Measurements from ENCODE around the gene CCDC87. TPM values are rescaled to one million over a fixed set of nuclear protein-coding genes. Genes with fewer than 3 reads are reported as not detected.
"Not testable (repeated sequence)": the region's sequence is repeated elsewhere in the genome, so short reads cannot be mapped to it uniquely, and the experiment has no call there.

Gene CCDC87
- total RNA-seq, 1 experiment from 2014 or later, result 0.52 TPM

DNA sequence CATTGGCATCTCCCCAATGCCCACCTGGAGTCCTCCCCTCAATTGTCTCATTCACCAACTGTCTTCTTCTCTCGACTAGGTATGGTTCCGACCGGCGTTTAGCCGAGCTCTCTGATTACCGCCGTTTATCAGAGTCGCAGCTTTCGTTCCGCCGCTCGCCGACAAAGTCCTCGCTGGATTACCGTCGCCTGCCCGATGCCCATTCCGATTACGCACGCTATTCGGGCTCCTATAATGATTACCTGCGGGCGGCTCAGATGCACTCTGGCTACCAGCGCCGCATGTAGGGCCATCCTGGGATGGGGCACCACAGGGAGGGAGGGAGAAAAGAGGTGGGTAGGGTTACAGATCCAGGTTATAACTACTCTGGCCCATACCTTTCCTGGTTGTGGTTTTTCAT lies 33.5 kb upstream of the CCDC87 start:
- no peaks in the 10 kb centered on the region for H3K27me3 ChIP-seq (ENCODE audit: control insufficient read depth, insufficient read depth, low read length)
- DNase-seq, result no peak
- peaks cover 68% of the 10 kb centered on the region for H3K36me3 ChIP-seq (replicated peaks; ENCODE audit: control insufficient read depth, insufficient read depth, low read length)
- H3K4me3 ChIP-seq (ENCODE audit: insufficient read depth, low read depth, low read length), result no peak overlapping the region

DNA sequence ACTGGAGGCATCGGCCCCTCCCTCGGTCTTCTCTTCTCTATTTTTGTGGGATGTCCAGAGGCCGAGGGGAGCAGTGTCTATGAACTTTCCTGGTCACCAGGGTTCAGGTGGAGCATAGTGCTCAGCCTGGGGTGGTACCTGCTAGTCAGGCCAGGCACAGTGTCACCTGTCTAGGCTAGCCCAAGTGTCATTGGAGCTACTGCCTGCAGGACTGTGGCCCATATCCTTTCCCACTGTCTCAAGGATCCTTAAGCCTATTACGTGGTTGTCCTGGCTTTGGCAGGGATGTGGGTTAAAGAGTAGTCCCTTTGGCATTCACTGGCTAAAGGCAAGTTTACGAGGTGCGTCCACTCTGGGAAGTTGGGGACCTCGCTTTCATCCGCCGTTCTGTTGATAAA lies 32.9 kb upstream of the CCDC87 start:
- no peak for DNase-seq
- Histone ChIP-seq H3K36me3 (replicated peaks; ENCODE audit: control insufficient read depth, insufficient read depth, low read length) (peaks cover 70% of the 10 kb centered on the region), H3K4me3 (ENCODE audit: insufficient read depth, low read depth, low read length) (no peak overlapping the region), H3K27me3 (ENCODE audit: control insufficient read depth, insufficient read depth, low read length) (no peaks in the 10 kb centered on the region)

DNA sequence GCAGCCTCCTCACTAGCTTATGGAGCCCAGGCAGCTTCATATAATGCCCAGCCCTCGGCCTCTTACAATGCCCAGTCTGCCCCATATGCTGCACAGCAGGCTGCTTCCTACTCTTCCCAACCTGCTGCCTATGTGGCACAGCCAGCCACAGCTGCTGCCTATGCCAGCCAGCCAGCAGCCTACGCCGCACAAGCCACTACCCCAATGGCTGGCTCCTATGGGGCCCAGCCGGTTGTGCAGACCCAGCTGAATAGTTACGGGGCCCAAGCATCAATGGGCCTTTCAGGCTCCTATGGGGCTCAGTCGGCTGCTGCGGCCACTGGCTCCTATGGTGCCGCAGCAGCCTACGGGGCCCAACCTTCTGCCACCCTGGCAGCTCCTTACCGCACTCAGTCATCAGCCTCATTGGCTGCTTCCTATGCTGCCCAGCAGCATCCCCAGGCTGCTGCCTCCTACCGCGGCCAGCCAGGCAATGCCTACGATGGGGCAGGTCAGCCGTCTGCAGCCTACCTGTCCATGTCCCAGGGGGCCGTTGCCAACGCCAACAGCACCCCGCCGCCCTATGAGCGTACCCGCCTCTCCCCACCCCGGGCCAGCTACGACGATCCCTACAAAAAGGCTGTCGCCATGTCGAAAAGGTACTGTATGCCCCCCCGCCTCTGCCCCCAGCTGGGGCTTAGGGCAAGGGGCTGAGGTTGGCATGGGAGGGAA lies 32.3 kb upstream of the CCDC87 start:
- Histone ChIP-seq H3K27me3 (ENCODE audit: control insufficient read depth, insufficient read depth, low read length) (no peaks in the 10 kb centered on the region), H3K36me3 (replicated peaks; ENCODE audit: control insufficient read depth, insufficient read depth, low read length) (peaks cover 68% of the 10 kb centered on the region), H3K4me3 (ENCODE audit: insufficient read depth, low read depth, low read length) (no peak overlapping the region)
- no peak for DNase-seq

DNA sequence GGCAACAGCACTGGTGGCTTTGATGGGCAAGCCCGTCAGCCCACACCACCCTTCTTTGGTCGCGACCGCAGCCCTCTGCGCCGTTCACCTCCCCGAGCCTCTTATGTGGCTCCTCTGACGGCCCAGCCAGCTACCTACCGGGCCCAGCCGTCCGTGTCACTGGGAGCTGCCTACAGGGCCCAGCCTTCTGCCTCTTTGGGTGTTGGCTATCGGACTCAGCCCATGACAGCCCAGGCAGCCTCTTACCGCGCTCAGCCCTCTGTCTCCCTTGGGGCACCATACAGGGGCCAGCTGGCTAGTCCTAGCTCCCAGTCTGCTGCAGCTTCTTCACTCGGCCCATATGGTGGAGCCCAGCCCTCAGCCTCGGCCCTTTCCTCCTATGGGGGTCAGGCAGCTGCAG lies 31.6 kb upstream of the CCDC87 start:
- H3K36me3 ChIP-seq (replicated peaks; ENCODE audit: control insufficient read depth, insufficient read depth, low read length), result peaks cover 62% of the 10 kb centered on the region

DNA sequence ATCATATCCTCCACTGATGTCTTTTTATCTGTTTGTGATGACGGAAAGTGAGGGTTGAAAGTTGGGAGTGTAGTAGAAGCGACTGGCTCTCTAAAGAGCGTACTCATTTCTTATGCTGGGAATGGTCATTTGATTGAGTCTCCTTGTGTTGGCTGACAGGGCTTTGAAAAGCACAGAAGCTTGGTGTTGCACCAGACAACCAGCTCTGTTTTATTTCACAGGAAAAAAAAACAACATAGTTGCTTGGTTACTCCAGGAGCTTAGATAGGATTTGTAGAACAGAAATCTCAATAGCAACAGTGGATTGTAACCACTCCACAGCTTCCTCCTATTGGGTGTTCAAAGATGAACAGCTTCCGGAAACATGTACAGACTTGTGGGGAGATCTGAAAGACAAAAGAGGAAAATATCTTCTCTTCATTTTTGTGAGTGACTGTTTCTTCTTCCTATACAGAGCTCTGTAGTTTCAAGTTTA lies 26.3 kb upstream of the CCDC87 start:
- DNase-seq, result no peak
- Histone ChIP-seq H3K27me3 (ENCODE audit: control insufficient read depth, insufficient read depth, low read length) (no peaks in the 10 kb centered on the region), H3K36me3 (replicated peaks; ENCODE audit: control insufficient read depth, insufficient read depth, low read length) (peaks cover 28% of the 10 kb centered on the region)

More for the DNA sequence above, 31.6 kb upstream of the CCDC87 start:
- H3K4me3 ChIP-seq (ENCODE audit: insufficient read depth, low read depth, low read length), result no peak overlapping the region
- H3K27me3 ChIP-seq (ENCODE audit: control insufficient read depth, insufficient read depth, low read length), result no peaks in the 10 kb centered on the region
- no peak for DNase-seq

DNA sequence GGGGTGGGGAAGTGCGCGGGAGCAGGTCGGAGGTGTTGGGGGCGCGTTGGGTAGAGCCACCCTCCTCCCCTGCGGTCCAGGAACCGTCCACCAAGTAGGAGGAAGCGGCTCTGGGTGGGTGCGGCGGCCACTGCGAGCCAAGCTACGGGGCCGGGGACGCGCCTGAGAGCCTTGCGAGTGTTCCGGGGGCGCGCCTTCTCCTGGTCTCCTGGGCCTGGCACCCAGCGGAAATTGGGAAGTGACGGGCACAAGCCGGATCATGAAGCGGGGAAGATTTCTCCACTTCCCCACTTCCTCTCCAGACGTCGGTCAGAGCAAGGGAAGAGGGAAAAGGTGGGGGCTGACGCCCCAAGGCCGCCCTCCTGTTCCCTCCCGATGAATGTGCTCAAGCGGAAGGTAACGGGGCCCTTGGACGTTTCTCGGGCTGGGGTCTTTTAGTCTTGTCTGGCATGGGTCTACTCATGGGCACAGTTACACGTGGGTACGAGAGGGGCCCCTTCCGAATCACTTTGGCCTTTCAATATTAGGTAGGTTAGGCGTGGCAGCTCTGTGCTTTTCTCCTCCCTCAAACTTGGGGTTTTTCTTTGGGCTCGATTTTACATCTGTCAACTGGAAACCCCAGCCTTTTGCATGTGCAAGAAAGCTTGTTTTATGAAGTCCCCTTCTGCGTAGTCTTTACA lies 24.4 kb upstream of the CCDC87 start:
- H3K4me3 ChIP-seq (ENCODE audit: insufficient read depth, low read depth, low read length), result peak overlapping the region; percentile 97
- no peaks in the 10 kb centered on the region for H3K27me3 ChIP-seq (ENCODE audit: control insufficient read depth, insufficient read depth, low read length)
- no peak for DNase-seq
- H3K36me3 ChIP-seq (replicated peaks; ENCODE audit: control insufficient read depth, insufficient read depth, low read length), result peaks cover 18% of the 10 kb centered on the region

More for the DNA sequence above, 26.3 kb upstream of the CCDC87 start:
- H3K4me3 ChIP-seq (ENCODE audit: insufficient read depth, low read depth, low read length), result no peak overlapping the region

DNA sequence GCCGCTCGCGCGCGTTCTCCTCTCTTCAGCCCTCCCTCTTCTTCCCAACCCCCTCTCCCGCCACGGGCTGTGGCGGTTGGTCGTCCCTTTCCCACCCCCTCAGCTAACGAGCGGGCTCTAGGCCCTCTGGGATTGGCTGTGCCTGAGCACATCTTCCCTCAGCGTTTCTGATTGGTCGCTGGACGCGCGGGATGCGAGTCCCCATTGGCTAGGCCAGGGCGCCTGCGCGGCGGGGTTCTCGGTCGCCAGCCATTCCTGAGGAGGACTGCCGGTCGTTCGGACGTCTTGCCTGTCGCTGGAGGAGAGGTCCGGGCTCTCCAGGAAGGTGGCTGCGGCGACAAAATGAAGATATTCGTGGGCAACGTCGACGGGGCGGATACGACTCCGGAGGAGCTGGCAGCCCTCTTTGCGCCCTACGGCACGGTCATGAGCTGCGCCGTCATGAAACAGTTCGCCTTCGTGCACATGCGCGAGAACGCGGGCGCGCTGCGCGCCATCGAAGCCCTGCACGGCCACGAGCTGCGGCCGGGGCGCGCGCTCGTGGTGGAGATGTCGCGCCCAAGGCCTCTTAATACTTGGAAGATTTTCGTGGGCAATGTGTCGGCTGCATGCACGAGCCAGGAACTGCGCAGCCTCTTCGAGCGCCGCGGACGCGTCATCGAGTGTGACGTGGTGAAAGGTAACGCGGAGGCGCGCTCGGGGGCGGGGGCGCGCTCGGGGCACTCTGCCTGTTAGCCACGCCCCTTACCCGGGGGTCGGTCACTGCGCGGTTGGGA lies 23.7 kb upstream of the CCDC87 start, which contains the start of gene RBM14:
Gene RBM14 (plus strand): TSS at position 252 of the 776 bp plus-strand sequence. CDS start 91 bp downstream, at position 343.
- H3K27me3 ChIP-seq (ENCODE audit: control insufficient read depth, insufficient read depth, low read length), result no peaks in the 10 kb centered on the region
- peak; percentile 100 for DNase-seq
- peak within 1 kb of the TSS; percentile 97 for H3K4me3 ChIP-seq (ENCODE audit: insufficient read depth, low read depth, low read length)
- H3K36me3 ChIP-seq (replicated peaks; ENCODE audit: control insufficient read depth, insufficient read depth, low read length), result peaks cover 18% of the 10 kb centered on the region

DNA sequence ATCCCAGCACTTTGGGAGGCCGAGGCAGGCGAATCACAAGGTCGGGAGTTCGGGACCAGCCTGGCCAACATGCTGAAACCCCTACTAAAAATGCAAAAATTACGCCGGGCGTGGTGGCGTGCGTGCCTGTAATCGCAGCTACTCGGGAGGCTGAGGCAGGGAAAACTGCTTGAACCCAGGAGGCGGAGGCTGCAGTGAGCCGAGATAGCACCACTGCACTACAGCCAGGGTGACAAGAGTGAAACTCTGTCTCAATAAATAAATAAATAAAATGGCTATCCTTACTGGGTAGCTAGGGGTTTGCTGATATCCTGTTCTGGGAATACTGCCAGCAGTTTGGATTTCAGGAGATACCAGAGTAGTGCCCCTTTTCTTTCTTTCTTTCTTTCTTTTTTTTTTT lies 21.2 kb upstream of the CCDC87 start:
- peaks cover 12% of the 10 kb centered on the region for H3K36me3 ChIP-seq (replicated peaks; ENCODE audit: control insufficient read depth, insufficient read depth, low read length)

DNA sequence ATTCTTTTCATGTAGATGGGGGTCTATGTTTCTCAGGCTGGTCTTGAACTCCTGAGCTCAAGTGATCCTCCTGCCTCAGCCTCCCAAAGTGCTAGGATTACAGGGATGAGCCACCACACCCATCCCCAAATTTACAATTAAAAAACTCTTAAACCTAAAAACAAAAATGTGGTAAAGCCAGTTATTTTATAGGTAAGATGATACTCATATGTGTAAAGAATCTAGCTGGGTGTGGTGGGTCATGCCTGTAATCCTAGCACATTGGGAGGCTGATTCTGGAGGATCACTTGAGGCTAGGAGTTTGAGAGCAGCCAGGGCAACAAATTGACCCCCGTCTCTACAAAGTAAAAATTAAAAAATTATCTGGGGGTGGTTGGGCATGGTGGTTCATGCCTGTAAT lies 19.6 kb upstream of the CCDC87 start:
- Histone ChIP-seq H3K27me3 (ENCODE audit: control insufficient read depth, insufficient read depth, low read length) (no peaks in the 10 kb centered on the region), H3K4me3 (ENCODE audit: insufficient read depth, low read depth, low read length) (no peak overlapping the region), H3K36me3 (replicated peaks; ENCODE audit: control insufficient read depth, insufficient read depth, low read length) (peaks cover under 1% of the 10 kb centered on the region; the same call in 1 of the 2 replicates)
- no peak for DNase-seq

More for the DNA sequence above, 21.2 kb upstream of the CCDC87 start:
- no peaks in the 10 kb centered on the region for H3K27me3 ChIP-seq (ENCODE audit: control insufficient read depth, insufficient read depth, low read length)
- no peak for DNase-seq
- no peak overlapping the region for H3K4me3 ChIP-seq (ENCODE audit: insufficient read depth, low read depth, low read length)

DNA sequence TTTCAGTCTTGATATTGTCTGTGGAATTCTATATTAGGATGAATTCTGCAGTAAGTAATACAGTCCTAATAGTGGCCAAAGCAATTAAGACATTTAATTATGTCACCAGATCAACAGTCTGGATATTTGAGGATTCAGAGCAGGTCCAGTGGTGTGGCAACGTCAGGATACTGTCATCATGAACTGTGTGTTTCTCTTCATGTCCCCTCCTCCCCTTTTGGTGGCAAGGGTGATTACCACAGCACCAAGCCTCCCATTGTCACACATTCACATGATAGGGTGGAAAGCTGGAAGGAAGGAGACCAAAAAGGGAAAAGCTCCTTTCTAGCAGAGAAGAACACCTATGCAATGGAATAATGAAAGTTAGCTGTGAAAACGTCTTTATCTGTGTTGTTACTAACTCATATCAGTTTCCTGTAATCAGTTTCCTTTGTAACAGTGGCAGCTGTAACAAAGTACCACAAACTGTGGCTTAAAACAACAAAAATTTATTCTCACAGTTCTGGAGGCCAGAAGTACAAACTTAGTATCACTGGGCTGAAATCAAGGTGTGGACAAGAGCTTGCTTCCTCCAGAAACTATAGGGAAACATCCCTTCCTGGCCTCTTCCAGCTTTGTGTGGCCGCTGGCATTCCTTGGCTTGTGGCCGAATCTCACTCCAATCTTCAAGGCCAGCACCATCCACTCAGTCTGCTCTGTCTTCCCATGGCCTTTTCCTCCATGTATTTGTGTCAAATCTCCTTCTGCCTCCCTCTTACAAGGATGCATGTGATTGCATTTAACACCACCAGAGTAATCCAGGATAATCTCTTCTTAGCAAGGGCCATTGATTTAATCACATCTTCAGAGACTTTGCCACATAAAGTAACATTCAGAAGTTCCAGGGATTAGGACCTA lies 17.1 kb upstream of the CCDC87 start:
- peaks cover 10% of the 10 kb centered on the region for H3K36me3 ChIP-seq (replicated peaks; ENCODE audit: control insufficient read depth, insufficient read depth, low read length)
- H3K27me3 ChIP-seq (ENCODE audit: control insufficient read depth, insufficient read depth, low read length), result no peaks in the 10 kb centered on the region
- DNase-seq, result no peak
- no peak overlapping the region for H3K4me3 ChIP-seq (ENCODE audit: insufficient read depth, low read depth, low read length)

DNA sequence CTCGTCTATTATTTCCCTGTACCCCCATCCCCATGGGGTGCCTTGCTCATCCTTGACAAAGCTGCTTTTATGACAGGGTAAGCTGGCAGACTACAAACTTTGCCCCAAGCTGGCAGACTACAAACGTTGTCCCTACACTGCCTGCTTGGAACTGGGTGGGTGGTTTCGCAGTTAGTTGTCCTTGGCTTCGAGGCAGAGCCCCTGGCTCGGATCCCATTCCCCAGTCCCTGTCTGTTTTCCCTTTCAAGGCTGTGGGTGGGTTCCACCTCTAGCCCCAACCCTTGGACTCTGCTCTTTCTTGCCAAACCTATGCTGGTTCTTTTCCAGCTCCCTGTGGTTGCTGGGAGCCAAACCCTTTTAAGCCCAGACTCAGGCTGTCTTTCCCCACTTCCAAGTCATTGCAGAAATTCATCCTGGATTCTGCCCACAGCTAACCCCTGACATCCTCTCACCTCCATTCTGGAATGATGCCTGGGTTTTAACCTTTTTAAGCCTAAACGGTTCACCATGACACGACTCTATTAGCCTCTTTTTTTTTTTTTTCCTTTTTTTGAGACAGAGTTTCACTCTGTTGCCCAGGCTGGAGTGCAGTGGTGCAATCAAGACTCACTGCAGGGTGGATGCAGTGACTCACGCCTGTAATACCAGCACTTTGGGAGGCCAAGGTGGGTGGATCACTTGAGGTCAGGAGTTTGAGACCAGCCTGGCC lies 14.4 kb upstream of the CCDC87 start:
- Histone ChIP-seq H3K27me3 (ENCODE audit: control insufficient read depth, insufficient read depth, low read length) (no peaks in the 10 kb centered on the region), H3K4me3 (ENCODE audit: insufficient read depth, low read depth, low read length) (no peak overlapping the region), H3K36me3 (replicated peaks; ENCODE audit: control insufficient read depth, insufficient read depth, low read length) (peaks cover 16% of the 10 kb centered on the region)
- no peak for DNase-seq

DNA sequence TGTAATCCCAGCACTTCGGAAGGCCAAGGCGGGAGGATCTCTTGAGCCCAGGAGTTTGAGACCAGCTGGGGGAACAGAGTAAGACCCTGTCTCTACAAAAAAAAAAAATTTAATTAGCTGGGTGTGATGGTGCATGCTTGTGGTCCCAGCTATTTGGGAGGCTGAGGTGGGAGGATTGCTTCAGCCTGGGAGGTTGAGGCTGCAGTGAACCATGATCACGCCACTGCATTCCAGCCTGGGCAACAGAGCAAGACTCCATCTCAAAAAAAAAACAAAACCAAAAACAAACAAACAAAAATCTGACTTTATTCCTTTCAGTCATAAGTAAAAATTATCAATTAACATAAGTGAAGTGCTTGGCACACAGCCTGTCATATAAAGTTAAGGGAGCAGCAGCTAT lies 13.7 kb upstream of the CCDC87 start:
- DNase-seq; H3K4me3 ChIP-seq (ENCODE audit: insufficient read depth, low read depth, low read length); H3K27me3 ChIP-seq (ENCODE audit: control insufficient read depth, insufficient read depth, low read length): not testable (repeated sequence)
- H3K36me3 ChIP-seq (replicated peaks; ENCODE audit: control insufficient read depth, insufficient read depth, low read length), result peaks cover 16% of the 10 kb centered on the region

DNA sequence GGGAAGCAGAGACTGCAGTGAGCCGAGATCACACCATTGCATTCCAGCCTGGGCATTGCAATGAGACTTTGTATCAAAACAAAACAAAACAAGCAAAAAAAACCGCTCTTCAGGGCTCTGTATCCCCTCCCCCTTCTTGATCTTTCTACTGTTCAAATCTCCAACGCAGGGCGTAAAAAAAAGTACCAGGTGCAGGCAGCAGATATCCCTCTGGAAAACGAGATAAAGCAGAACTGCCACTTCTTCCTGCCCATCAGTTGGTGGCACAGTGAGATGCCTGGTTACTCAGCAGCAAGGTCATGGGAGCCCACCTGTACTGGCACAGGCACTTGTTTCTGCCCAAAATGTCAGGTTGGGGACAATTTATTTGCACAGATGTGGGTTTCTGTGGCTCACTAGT lies 11.3 kb upstream of the CCDC87 start:
- H3K36me3 ChIP-seq (replicated peaks; ENCODE audit: control insufficient read depth, insufficient read depth, low read length), result peaks cover 22% of the 10 kb centered on the region

More for the DNA sequence above, 11.3 kb upstream of the CCDC87 start:
- no peak for DNase-seq
- Histone ChIP-seq H3K27me3 (ENCODE audit: control insufficient read depth, insufficient read depth, low read length) (no peaks in the 10 kb centered on the region), H3K4me3 (ENCODE audit: insufficient read depth, low read depth, low read length) (no peak overlapping the region)
